Measurements from ENCODE around the gene RGS6.

RGS6 gene

GRCh38 chr14:72578514-72578913, 646.3 kb downstream of the RGS6 start:
- DNase-seq (ENCODE audit: low spot score), result no peak

GRCh38 chr14:72582582-72582981, 650.4 kb downstream of the RGS6 start:
- DNase-seq (ENCODE audit: low spot score), result no peak

DNA sequence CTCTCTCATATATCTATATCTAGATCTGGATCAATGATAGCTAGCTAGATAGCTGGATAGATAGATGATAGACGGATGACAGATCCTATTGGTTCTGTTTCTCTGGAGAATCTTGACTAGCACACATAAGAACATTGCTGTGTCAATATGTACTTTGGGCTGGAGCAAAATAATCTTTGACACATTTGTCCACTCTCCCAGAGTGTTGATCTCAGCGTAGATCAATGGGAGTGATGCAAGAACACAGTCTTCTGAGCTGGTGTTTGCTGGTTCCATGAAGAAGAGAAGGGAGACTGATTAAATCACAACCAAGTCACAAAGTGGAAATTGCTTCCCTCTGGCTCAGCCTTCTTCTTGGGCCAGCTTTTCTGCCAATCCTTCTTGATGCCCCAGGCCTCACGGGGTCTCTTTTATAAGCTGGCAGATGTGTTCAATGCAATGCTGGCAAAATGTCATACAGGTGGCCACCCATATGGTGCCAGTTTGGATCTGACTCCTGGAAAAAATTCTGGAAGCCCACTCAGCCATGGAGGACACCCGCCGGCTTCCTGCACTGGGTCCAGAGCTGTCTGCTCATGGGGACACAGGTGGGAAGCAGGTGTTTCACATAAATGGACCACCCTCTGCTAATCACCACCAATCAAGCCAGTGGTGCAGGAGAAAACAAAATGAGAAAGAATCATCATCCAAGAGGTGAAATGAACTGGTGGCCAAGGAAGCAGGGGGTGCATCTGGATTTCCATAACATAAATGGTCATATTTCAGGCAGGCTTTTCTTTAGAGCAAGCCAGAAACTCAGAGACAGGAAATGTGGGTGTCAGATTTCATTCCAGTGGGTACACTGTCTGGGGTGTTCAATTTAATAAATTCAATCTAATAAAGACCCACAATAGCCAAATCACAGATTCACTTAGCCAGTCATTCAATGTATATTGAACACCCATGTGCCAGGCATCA, 651.4 kb downstream of the RGS6 start:
- no peak for DNase-seq (ENCODE audit: low spot score)

- DNase-seq (ENCODE audit: low spot score), result no peak
These were observed 656.3 kb downstream of the RGS6 start for GRCh38 chr14:72588521-72588920.

GRCh38 chr14:72589652-72590051, 657.4 kb downstream of the RGS6 start:
- no peak for DNase-seq (ENCODE audit: low spot score)

DNA sequence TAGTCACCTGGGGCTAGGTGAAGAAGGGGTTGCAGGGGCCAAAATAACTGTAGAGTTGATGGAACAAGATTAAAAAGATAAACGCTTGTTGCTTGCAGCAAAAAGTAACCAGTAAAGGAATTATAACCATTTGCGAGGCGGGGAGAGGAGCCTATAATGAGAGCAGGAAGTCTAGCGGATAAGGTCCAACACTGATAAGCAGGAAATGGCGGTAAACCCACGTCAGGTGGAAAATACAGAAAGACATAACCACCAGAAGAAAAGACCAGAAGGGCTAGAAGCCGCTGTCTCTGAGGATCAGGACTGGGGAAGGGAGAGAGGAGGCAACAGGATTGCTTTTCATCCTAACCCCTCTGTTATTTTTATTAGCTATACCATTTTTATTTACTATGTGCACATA, 658.3 kb downstream of the RGS6 start:
- DNase-seq (ENCODE audit: low spot score), result no peak

DNA sequence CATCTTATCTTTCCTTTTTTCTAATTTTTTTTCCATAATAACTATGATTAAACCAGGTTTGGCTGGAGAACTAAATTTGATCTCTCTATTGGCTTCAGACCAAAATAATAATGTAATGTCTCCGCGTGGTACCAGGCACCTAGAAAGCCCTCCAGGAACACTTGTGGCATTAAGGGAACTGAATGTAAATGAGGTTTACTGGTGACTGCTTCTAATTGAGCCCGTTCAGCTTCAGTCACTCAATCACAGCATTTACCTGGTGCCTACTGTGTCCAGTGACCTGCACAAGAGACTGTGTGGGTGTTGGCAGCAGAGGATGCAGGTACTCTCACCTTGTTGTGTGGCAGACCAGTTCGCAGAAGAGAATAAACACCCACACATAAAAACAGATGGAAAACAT, 659.2 kb downstream of the RGS6 start:
- no peak for DNase-seq (ENCODE audit: low spot score)

DNA sequence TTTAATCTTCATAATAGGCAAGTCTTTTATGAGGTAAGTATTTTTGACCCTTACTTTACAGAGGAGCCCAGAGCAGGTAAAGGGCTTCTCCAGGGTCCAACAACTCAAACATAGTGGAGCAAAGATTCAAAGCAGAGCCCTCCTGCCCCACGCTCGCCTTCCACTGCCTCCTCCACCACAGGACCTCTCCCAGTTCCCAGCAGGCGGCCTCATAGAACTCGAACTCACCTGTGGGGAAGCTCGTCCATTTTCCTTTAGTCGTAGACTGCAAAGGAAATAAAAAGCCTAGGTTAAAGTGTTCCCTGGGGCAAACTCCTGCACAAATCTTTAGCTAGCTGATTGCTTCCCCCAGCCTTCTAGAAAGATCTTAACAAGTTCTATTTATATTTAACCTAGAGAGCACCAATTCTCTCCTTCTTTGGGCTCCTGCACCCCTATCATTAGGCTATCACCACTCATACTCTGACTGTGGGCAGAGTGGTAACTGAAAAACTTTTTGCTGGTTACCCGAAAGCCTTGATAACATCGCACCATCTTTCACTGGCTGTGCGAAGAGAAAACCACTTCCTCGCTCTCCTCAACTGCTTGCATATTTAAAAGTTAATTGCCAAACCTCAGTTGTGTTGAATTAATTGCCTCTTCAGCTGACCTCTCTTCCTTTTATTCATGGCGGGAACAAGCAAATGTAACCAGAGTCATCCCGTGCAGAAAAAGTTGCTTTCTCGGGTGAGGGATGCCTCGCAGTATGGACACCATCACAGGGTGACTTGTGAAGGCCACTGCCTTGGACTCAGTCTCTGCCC, 662.1 kb downstream of the RGS6 start:
- DNase-seq (ENCODE audit: low spot score), result no peak

- no peak for DNase-seq (ENCODE audit: low spot score)
These were observed 663.1 kb downstream of the RGS6 start for GRCh38 chr14:72595152-72595862.

GRCh38 chr14:72597252-72598233, 665.3 kb downstream of the RGS6 start:
- no peak for DNase-seq (ENCODE audit: low spot score)

GRCh38 chr14:72598306-72598705, 666.1 kb downstream of the RGS6 start:
- DNase-seq (ENCODE audit: low spot score), result no peak

- DNase-seq (ENCODE audit: low spot score), result no peak
These were observed 667.6 kb downstream of the RGS6 start for GRCh38 chr14:72599579-72600470.

DNA sequence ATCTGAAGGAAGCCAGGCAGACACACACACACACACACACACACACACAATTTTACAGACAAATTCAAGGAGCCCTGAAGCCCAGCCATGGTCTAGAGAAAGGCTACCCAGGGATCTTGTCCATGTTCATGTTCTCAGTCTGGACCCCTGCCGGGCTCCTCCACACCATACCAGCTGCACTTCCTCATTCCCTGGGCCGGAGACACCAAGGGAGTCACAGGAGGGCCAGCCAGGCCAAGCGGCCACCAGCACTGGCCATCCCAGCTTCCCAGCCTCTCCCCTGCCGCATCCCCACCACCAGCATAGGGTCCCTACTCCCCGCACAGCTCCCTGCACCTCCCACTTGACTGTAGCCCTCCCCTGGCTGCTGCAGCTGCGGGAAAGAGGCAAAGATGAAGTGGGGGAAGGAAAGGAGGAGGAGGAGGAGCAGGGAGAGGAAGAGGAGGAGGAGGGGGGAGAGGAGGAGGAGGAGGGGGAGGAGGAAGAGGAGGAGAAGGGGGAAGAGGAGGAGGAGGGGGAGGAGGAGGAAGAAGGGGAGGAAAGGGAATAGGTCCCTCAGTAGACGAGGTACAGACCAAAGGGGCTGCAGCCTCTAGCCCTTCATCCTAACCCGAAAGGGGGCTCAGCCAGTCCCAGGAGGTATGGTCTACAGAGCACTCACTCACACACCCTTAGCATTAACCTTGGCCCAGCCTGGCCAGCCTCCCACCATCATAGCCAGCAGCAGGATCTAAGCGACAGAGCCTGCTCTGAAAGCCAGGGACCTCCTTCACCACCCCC, 668.5 kb downstream of the RGS6 start:
- no peak for DNase-seq (ENCODE audit: low spot score)

- DNase-seq (ENCODE audit: low spot score), result no peak
These were observed 671.4 kb downstream of the RGS6 start for GRCh38 chr14:72603639-72604038.

DNA sequence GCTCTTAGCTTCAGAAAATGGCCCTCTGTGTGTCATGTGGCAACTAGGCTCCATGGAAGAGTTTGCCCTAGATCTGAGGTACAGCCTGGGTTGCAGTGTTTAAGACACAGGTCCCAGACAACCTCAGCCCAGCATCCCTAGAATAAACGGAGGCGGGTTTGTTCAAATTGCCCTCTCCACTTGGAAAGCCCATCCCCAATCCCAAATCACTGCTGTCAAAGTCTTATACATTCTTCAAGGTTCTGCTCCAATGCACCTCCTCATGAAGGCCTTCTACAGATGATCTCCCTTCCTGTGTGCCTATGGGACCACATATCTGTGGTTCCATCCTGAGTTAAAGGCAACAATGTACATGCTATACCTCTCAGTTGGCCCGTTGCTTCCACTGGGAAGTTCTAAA, 671.9 kb downstream of the RGS6 start:
- DNase-seq (ENCODE audit: low spot score), result no peak

DNA sequence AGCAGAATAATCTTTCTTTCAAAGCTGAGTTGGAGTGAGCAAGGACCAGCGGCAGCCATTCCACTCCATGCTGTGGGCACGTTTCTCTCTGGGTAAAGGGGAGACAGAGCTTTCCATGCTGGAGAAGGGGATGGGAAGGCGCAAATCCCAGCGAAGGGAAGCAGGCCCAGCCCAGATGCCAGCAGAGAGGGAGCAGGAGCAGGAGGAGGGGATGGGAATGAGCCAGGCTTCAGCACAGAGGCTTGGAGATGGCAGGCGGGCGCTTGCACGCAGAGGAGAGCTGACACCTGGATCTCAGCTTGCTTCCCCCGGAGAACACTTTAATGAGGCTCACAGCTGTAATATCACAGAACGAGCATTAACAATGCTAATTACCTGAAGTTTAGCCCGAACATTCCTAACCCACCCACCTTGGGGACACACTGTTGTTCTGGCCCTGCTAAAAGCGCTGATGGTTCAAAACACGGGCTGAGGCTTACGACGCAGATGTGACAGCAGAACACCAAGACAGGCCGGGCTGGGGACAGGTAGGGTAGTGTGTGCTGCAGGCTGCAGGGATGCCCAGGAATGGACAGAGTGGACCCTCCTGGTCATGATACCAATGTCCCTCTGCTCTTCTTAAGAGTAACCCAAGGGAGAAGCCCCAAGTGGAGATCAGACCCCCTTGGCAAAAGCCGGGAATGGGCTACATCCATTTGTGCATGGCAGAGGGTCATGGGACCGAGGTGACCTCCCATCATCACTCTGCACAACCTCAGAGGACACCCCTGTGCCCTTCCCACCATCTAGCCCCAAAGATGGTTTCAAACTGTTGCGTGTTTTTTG, 673.1 kb downstream of the RGS6 start:
- no peak for DNase-seq (ENCODE audit: low spot score)

DNA sequence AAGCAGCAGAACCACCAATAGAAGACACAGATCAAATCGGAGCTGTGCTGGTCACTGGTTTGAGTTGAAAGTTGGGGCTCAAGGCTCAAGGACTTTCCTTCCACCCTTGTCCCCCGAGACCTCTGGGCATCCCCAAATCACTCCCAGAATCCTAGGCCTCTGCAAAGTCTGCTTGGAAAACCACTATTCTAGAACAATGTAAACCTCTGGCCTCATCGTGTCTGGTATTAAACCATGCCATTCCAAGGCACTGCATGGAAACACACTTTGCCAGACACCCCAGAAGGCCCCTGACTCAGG, 673.6 kb downstream of the RGS6 start:
- no peak for DNase-seq (ENCODE audit: low spot score)

GRCh38 chr14:72606879-72607278, 674.6 kb downstream of the RGS6 start:
- no peak for DNase-seq (ENCODE audit: low spot score)

Data from RKO (cell line).